Natural killer cell (primary cell): ENCODE results near the gene LRRTM1. TPM values are rescaled to one million over a fixed set of nuclear protein-coding genes. Genes with fewer than 3 reads are reported as not detected.

ENCODE experiments used
- ATAC-seq, 3 donors: fragments of 150-1000 bp in 2 of 3; fragments of 200-7000 bp in 1 of 3; cut with Tn5 transposase; 1 replicate in 1 of 3; 2 replicates in 2 of 3; pipeline ENCODE4 v1.10.0; 2021; ENCODE audit warnings: mild to moderate bottlenecking in 2 of 3, moderate library complexity in 2 of 3
- DNase-seq, 2 donors: peaks; one replicate each; pipeline versions ENCODE4 v3.0.0 to v3.0.0-alpha.2; 2013 to 2021; ENCODE audit warnings: mixed read lengths in 1 of 2
- H3K27ac ChIP-seq: one replicate; pipeline ENCODE4 v1.5.1; 2013; ENCODE audit warnings: mild to moderate bottlenecking, low read length
- H3K27me3 ChIP-seq: one replicate; pipeline ENCODE4 v1.6.1; 2013; ENCODE audit warnings: low read length; ENCODE audit not compliant: control insufficient read depth, insufficient read depth
- H3K36me3 ChIP-seq: one replicate; pipeline ENCODE4 v1.6.1; 2013; ENCODE audit warnings: low read length; ENCODE audit not compliant: control insufficient read depth, insufficient read depth
- H3K4me1 ChIP-seq: one replicate; pipeline ENCODE4 v1.6.1; 2013; ENCODE audit warnings: low read length; ENCODE audit not compliant: control insufficient read depth, insufficient read depth
- H3K4me3 ChIP-seq: one replicate; pipeline ENCODE4 v1.5.1; 2013; ENCODE audit warnings: low read length
- H3K9me3 ChIP-seq: one replicate; pipeline ENCODE4 v1.6.1; 2013; ENCODE audit warnings: low read length; ENCODE audit not compliant: control insufficient read depth, insufficient read depth
- H3K27ac Mint-ChIP-seq, 2 donors: one replicate each; pipeline ENCODE4 v1.8.0; 2022; ENCODE audit warnings: mild to moderate bottlenecking in 2 of 2, mixed read lengths in 2 of 2, moderate library complexity in 1 of 2
- H3K27me3 Mint-ChIP-seq, 2 donors: one replicate each; pipeline ENCODE4 v1.8.0; 2022; ENCODE audit warnings: low read depth in 2 of 2, mixed read lengths in 2 of 2
- H3K36me3 Mint-ChIP-seq: one replicate; pipeline ENCODE4 v1.8.0; 2022; ENCODE audit warnings: mixed read lengths
- H3K4me1 Mint-ChIP-seq, 2 donors: one replicate each; pipeline ENCODE4 v1.8.0; 2022; ENCODE audit warnings: mixed read lengths in 2 of 2
- H3K4me3 Mint-ChIP-seq: one replicate; pipeline ENCODE4 v1.8.0; 2022; ENCODE audit warnings: mild to moderate bottlenecking, moderate library complexity, mixed read lengths
- H3K9me3 Mint-ChIP-seq, 2 donors: one replicate each; pipeline ENCODE4 v1.8.0; 2022; ENCODE audit warnings: mixed read lengths in 2 of 2
- CTCF ChIP-seq: fragments of 200-600 bp; IDR thresholded peaks from one replicate; pipeline ENCODE4 v1.8.0; 2022; ENCODE audit warnings: antibody characterized with exemption
- WGBS: methylation state at CpG from one replicate; pipeline ENCODE4 v1.1.7; 2013; ENCODE audit warnings: missing lambda C conversion rate; ENCODE audit not compliant: insufficient coverage; 5-methylcytosine and 5-hydroxymethylcytosine counted together
- intact Hi-C: fragments of 100-400 bp; cut with micrococcal nuclease; formaldehyde crosslinking; loops from one replicate; pipeline ENCODE4 v1.14.2; 2022
- total RNA-seq, 4 donors: library from RNA; stranded (reverse); fragments of 120-200 nt in 1 of 4; gene quantifications; one replicate each; pipeline versions ENCODE4 v1.2.3 to v1.2.4, GENCODE V29; 2013 to 2022

Gene LRRTM1
- total RNA-seq, 3 donors from 2014 or later (not counting 1 experiment from before 2014, with no cell fraction given): not detected

- intact Hi-C loops: no loop called here
- Histone ChIP-seq H3K4me1 (no peaks in the 10 kb centered on the region), H3K27ac (no peak overlapping the region), H3K4me3 (no peak overlapping the region), H3K27me3 (no peaks in the 10 kb centered on the region), H3K36me3 (no peaks in the 10 kb centered on the region), H3K9me3 (no peaks in the 10 kb centered on the region)
- Mint-ChIP-seq H3K4me1 (no peaks in the 10 kb centered on the region), H3K27me3 (no peaks in the 10 kb centered on the region), H3K4me3 (no peak overlapping the region), H3K9me3 (peaks cover 11 to 16% of the 10 kb centered on the region in 2 donors), H3K27ac (no peak overlapping the region), H3K36me3 (no peaks in the 10 kb centered on the region)
- 85% methylated on average over 5 of the region's 5 CpGs for WGBS
- TF ChIP-seq CTCF: no peak
- ATAC-seq: no peak
- DNase-seq: no peak
Observed at GRCh38 chr2:80333886-80334285, 29.3 kb upstream of the LRRTM1 start.

- Histone ChIP-seq H3K9me3 (no peaks in the 10 kb centered on the region), H3K4me3 (no peak overlapping the region), H3K36me3 (no peaks in the 10 kb centered on the region), H3K27ac (no peak overlapping the region), H3K4me1 (no peaks in the 10 kb centered on the region), H3K27me3 (no peaks in the 10 kb centered on the region)
- TF ChIP-seq CTCF: no peak
- Mint-ChIP-seq H3K9me3 (peaks cover 9 to 14% of the 10 kb centered on the region in 2 donors), H3K27me3 (no peaks in the 10 kb centered on the region), H3K4me1 (no peaks in the 10 kb centered on the region), H3K4me3 (no peak overlapping the region), H3K27ac (no peak overlapping the region), H3K36me3 (no peaks in the 10 kb centered on the region)
- intact Hi-C loops: no loop called here
- DNase-seq: no peak
- no peak for ATAC-seq
- WGBS: 85% methylated on average over 14 of the region's 14 CpGs
Observed at GRCh38 chr2:80330527-80331450, 26.2 kb upstream of the LRRTM1 start.

- intact Hi-C loops: no loop called here
Observed at GRCh38 chr2:80329491-80329890, 24.9 kb upstream of the LRRTM1 start.

More at GRCh38 chr2:80329491-80329890, 24.9 kb upstream of the LRRTM1 start:
- 66% methylated on average over 5 of the region's 5 CpGs for WGBS
- no peaks in the 10 kb centered on the region for H3K4me1 ChIP-seq
- no peaks in the 10 kb centered on the region for H3K27me3 ChIP-seq
- no peaks in the 10 kb centered on the region for H3K36me3 Mint-ChIP-seq
- DNase-seq: no peak
- H3K4me3 ChIP-seq: no peak overlapping the region
- no peak overlapping the region for H3K27ac Mint-ChIP-seq
- no peak for TF ChIP-seq CTCF
- no peaks in the 10 kb centered on the region for H3K9me3 ChIP-seq
- H3K27me3 Mint-ChIP-seq: no peaks in the 10 kb centered on the region
- no peak for ATAC-seq
- H3K4me3 Mint-ChIP-seq: no peak overlapping the region
- peaks cover 8 to 9% of the 10 kb centered on the region in 2 donors for H3K9me3 Mint-ChIP-seq
- H3K36me3 ChIP-seq: no peaks in the 10 kb centered on the region
- no peak overlapping the region for H3K27ac ChIP-seq
- no peaks in the 10 kb centered on the region for H3K4me1 Mint-ChIP-seq
